CD4-positive, alpha-beta T cell treated with Interleukin-4 for 1 hour (primary cell): Measurements from ENCODE around the gene FOXJ1.

Experiments
- DNase-seq, 2 donors: peaks; one replicate each; pipeline ENCODE4 v3.0.0-alpha.2; 2020 to 2022

Gene FOXJ1

GRCh38 chr17:76139801-76140660 is 1.0 kb downstream of the FOXJ1 start:
- DNase-seq: peak; percentile 49

- no peak for DNase-seq
Measured at GRCh38 chr17:76138896-76139752, 1.9 kb downstream of the FOXJ1 start.

- no peak for DNase-seq
Measured at GRCh38 chr17:76138234-76138895, 2.7 kb downstream of the FOXJ1 start.

GRCh38 chr17:76137351-76138233 is 3.5 kb downstream of the FOXJ1 start:
- no peak for DNase-seq

- DNase-seq: no peak
Measured at GRCh38 chr17:76137001-76137350, 4.1 kb downstream of the FOXJ1 start.

- no peak for DNase-seq
Measured at GRCh38 chr17:76136276-76137000, 4.6 kb downstream of the FOXJ1 start.

- no peak for DNase-seq
Measured at GRCh38 chr17:76135810-76136188, 5.2 kb downstream of the FOXJ1 start.

GRCh38 chr17:76134911-76135809 is 5.9 kb downstream of the FOXJ1 start:
- no peak for DNase-seq

GRCh38 chr17:76132574-76133338 is 8.3 kb downstream of the FOXJ1 start:
- DNase-seq: no peak

GRCh38 chr17:76131692-76132573 is 9.1 kb downstream of the FOXJ1 start:
- DNase-seq: no peak

- no peak for DNase-seq
Measured at GRCh38 chr17:76131051-76131691, 9.9 kb downstream of the FOXJ1 start.

- no peak for DNase-seq
Measured at GRCh38 chr17:76130473-76130872, 10.6 kb downstream of the FOXJ1 start.

- no peak for DNase-seq
Measured at GRCh38 chr17:76125922-76126321, 15.1 kb downstream of the FOXJ1 start.

- no peak for DNase-seq
Measured at GRCh38 chr17:76125391-76125675, 15.7 kb downstream of the FOXJ1 start.

- DNase-seq: no peak
Measured at GRCh38 chr17:76124582-76125390, 16.3 kb downstream of the FOXJ1 start.

- no peak for DNase-seq
Measured at GRCh38 chr17:76123749-76124581, 17.1 kb downstream of the FOXJ1 start.

GRCh38 chr17:76123191-76123499 is 17.9 kb downstream of the FOXJ1 start:
- DNase-seq: no peak
